GM21528 (cell line): ENCODE data around the gene CSNK1D.

ENCODE experiments used
- ATAC-seq: cut with Tn5 transposase; IDR thresholded peaks from one replicate; pipeline ENCODE4 v1.9.1; 2021; ENCODE audit warnings: mild to moderate bottlenecking, moderate library complexity; ENCODE audit not compliant: unreplicated experiment, low FRiP score

The CSNK1D gene

DNA sequence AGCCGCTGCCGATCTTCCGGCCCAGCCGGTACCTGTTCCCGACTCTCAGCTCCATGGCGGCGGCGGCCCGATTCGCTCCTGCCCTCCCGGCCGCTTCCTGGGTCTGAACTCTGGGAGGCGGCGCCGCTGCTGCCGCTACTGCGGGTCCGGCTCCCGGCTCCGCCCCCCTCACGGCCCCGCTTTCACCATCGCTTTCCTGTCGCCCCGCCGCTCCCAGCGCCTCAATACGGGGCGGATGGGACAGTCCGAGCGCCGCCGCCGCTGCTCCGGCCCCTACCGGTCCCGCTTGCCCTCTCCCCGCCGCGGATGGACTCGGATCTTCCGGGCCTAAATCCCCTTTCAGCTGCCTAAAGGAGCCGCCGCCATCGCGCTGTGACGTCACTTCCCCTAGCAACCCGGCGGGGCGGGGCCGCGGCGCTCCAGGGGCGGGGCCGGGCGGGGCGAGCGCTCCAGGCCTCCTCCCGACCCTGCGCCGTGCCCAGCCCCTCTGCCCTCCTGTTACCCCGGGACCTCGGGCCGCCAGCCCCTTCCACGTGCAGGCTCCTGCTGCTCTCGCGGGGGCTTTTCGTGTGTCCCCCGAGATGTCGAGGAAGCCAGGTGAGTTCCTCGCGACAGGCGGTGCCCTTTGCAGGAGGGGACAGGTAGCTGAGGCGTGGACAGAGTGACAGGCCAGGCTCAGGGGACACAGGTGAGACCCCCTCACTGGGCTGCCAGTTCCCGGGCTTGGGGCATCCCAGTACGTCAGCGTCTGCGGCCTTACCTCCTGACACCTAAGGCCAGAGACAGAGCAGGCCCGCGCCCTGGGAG, at the start of gene CSNK1D:
Gene CSNK1D (minus strand): TSS at position 374 of the 807 bp plus-strand sequence. CDS start 319 bp downstream, at position 55.
- ATAC-seq, result peak; percentile 77

DNA sequence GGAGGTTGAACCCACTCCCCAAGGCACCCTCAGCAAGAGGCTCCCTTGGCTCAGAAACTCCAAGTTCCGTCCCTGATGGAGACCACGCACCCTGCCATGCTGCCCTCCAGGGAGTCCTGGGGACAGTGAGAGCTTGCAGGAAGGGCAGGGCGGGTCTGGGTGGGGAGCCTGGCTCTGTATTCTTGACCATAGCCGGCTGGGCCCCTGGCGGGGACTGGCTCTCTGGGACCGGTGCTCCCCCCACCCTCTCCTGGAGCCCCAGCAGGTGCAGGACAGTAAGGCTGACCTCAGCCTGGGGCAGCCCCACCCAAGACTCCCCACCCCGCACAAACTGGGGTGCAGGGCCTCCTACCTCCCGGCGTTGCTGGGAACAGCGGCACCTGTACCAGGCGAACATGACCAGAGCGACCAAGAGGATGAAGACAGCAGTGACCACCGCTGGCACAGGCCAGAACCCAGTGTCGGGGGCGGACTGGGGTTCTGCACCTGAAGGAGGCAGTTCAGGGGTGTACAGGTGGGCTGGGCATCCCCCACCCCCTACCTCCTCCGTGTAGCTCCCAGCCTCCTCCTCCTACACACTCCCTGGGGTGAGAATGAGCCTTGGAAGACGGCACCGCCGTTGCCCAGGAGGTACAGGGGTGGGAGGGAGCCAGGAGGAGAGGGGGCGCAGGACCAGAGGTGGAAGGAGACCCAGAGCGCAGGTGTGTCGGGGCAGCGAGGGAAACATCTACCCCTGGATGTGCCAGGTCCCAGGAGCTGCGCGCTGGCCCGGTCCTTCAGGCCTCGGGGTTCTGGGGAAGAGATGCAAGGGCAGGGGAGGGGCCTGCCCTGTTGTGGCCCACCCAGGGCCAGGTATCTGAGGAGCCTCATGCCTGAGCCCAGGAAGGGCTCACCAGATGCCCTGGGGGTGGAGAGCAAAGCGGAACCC, 49.3 kb upstream of the CSNK1D start:
- ATAC-seq, result no peak

DNA sequence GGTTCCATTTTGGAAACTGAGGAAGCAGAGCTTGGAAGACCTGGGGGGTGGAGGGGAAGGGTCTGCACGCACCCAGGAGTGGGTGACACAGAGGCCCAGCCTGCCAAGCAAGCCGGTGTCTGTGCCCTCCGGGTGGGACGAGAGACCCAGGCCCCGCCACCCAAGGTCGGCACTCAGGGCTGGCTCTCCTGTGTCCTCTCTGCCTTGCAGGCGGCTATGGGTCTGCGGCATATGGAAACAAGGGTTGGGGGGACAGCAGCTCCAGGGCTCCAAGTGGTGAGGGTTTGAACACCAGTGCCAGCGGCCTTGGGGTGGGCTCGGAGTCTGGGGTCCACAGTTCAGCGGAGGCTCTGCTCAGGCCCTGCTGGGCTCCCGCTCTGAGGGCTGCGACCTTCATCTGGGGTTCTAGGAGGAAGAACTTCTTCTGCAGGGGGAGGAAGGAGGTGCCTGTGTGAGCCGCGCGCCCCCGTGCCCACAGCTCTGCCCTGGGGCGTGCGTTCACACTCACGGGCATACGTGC, 48.5 kb upstream of the CSNK1D start:
- no peak for ATAC-seq

DNA sequence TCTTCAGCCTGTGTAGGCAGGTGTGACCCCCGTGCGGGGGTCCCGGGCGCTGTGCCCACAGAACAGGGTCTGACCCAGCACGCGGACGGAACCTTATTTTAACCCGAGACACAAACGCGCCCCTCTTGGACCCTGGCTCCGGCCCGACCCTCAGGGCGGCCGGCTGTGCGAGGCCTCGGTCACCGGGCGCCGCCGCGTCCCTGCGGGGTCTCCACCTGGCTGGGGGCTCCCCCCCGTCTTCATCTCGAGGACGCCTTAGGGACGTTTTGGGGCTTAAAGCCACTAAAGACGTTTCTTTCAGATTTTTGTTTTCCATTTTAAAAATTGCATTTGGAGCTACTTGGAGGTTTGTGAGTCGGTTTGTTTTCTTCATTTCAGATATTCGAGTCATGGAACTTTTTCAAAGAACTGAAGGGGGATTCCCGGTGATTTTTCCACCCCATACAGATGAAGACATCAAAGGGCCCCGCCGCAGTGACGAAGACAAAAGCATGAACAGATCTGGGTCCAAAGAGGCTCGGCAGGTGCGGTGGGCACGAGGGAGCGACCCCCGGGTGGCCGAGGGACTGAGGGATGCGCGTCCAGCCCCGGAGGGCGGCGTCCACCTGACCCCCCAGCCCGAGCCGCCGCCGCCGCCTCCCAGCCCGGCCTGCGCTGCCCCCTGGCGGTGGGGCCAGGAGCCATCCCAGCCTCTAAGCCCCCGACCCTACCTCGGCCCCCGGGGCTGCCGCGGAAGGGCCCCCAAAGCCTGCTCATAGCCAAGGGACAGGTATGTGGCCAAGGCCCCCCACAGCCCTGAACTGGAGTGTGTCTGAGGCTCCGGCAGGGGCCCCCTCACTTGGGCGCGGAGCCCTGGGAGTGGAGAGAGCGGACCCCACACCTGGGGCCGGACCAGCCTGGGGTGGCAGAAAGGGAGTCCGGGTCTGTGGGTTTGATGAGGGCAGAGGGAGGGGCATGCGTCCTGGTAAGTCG, 47.7 kb upstream of the CSNK1D start:
- ATAC-seq, result no peak

DNA sequence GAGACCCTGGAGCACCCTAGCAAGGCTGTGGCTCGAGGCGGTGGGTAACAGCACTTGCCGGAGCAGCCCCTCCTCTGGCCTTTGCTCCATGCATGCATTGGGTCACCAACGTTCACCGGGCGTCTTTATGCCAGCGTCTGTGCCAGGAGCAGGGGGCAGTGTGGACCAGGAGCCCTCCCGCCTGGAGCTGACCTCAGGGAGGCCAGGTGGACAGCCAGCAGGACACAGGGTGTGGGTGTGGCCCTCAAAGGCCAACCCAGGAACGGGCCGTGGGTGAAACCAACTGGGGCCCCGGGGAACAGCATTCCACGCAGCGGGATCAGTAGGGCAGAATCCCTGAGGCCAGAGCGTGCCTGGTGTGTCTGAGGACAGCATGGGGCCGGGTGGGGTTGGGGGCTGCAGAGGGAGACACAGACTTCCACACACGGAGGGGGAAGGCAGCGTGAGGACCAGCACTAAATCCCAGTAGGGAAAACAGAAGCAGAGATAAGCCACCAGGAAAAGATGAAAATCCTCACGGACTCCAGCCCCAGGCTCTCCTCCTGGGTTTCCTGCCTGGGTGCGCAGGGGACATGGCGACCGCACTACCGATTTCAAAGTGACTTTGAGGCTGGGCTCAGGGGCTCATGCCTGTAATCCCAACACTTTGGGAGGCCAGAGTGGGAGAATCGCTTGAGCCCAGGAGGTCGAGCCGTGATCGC, 46.8 kb upstream of the CSNK1D start:
- ATAC-seq, result no peak

DNA sequence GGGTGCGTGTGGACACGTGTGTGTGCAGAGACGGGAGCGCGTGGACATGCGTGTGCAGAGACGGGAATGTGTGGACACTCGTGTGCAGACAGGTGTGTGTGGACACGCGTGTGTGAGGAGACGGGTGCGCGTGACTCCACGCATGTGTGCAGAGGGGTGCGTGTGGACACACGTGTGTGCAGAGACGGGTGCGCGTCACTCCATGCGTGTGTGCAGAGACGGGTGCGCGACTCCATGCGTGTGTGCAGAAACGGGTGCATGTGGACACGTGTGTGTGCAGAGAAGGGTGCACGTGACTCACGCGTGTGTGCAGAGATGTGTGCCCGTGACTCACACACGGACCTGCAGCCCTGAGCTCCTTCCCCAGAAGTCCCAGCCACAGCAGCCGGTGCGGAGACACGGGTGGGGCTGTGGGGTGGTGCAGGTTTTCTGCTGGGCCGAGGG, 46.1 kb upstream of the CSNK1D start:
- no peak for ATAC-seq

DNA sequence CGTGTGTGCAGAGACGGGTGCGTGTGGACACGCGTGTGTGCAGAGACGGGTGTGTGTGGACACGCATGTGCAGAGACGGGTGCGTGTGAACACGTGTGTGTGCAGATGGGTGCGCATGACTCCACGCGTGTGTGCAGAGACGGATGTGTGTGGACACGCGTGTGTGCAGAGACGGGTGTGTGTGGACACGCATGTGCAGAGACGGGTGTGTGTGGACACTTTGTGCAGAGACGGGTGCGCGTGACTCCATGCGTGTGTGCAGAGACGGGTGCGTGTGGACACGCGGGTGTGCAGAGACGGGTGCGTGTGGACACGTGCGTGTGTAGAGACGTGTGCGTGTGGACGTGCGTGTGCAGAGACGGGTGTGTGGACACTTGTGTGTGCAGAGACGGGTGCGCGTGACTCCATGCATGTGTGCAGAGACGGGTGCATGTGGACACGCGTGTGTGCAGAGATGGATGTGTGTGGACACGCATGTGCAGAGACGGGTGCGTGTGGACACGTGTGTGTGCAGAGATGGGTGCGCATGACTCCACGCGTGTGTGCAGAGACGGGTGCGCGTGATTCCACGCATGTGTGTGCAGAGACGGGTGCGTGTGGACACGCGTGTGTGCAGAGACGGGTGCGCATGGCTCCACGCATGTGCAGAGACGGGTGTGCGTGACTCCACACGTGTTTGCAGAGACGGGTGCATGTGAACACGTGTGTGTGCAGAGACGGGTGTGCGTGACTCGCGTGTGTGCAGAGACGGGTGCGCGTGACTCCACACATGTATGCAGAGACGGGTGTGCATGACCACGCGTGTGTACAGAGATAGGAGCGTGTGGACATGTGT, 45.5 kb upstream of the CSNK1D start:
- no peak for ATAC-seq

DNA sequence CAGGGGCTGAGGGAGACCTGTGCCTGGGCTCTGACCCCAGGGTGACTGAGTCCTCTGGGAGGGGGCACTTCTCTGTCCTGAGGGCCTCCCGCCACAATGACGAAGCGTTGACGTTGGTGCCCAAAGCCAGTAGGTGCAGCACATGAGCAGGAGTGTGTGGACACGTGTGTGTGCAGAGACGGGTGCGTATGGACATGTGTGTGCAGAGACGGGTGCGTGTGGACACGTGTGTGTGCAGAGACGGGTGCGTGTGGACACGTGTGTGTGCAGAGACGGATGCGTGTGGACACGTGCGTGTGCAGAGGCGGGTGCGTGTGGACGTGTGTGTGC, 44.6 kb upstream of the CSNK1D start:
- no peak for ATAC-seq

DNA sequence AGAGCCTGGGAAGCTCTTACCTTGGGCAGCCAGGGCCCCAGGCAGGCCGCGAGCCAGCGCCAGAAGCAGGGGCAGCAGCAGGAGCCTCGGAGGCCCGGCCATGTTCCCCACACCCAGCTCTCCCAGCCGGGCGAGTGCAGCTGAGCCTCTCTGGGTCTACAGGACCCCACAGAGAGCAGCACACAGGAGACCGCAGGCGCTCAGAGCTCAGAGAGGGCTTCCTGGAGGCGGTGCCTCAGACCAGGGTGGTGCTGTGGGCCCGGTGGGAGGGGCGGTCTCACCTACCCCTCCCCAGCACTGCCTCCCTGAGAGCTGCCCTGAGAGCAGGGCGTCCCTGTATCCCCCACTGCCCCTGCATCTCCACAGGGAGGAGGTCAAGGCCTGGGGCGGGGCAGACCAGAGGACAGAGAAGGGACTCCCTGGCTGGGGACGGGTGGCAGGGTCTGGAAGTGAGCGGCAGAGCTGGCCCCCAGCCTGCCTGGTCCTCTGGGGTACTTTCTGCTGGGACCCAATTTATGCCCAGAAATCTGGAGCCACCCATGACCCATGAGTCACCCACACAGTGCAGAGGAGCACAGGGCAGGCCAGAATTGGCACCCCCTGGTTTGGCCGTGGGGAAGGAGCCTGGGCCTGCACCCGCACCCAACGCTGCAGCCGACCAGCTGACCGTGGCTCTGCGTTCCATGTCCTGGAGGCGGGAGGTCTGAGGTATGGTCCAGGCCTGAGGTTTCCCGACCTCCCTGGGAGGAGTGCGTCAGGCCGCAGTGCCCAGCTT, 44.1 kb upstream of the CSNK1D start, which contains the start of gene CD7:
Gene CD7 (minus strand): TSS at position 215 of the 775 bp plus-strand sequence. CDS start 113 bp downstream, at position 102.
- ATAC-seq, result no peak

DNA sequence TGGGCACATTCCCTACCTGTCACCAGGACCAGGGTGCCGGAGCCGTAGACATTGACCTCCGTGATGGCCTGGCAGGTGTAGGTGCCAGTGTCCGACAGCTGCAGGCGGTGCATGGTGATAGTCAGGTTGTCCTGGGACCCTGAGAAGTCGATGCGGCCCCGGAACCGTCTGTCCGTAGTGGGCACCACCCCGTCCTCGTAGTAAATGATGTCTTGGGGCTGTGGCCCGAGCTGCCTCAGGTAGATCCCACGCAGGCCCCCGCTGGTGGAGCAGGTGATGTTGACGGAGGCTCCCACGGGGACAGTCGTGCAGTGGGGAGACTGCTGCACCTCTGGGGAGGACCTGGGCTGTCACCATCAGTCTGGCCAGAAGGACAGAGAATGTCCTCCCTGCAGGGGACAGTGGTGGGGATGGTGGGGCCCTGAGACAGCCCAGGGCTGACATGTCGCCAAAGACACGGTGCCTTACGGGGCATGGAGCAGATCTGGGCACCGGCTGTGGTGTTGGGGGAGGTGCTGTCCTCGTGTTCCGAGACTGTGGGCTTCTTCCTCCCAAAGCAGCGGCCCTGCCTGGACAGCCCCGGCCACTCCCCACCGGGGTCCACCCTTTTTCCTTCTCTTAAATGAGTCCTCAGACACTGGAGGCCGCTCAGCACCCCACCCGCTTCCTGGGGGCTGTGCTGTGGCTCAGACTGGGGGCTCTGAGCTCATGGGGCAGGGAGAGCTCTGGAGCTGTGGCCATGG, 43.3 kb upstream of the CSNK1D start:
- ATAC-seq, result no peak

DNA sequence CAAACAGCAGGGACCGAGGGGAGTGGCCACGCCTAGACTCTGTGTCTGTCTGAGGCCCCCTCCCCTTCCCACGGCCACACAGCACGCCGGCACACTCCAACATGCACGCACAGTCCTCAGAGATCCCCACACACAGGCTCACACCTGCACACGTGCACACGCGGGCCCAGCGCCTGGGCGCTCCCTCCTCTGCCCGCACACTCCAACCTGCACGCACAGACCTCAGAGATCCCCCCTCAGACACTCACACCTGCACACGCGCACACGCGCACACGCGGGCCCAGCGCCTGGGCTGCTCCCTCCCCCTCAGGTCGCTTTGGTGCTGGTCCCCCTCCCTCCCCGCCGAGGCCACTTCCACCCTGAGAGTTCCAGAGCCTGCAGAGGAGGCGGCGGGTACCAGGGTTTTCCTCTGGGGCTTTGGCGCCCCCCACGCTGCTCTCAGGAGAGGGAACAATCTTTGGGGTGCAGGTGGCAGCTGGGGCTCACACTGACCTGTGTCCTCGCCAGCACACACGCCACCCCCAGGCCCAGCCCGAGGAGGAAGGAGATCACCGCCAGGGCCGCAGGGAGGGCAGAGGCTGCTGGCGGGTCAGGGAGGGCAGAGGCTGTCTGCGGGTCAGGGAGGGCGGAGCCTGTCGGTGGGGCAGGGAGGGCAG, 42.3 kb upstream of the CSNK1D start:
- ATAC-seq, result no peak

DNA sequence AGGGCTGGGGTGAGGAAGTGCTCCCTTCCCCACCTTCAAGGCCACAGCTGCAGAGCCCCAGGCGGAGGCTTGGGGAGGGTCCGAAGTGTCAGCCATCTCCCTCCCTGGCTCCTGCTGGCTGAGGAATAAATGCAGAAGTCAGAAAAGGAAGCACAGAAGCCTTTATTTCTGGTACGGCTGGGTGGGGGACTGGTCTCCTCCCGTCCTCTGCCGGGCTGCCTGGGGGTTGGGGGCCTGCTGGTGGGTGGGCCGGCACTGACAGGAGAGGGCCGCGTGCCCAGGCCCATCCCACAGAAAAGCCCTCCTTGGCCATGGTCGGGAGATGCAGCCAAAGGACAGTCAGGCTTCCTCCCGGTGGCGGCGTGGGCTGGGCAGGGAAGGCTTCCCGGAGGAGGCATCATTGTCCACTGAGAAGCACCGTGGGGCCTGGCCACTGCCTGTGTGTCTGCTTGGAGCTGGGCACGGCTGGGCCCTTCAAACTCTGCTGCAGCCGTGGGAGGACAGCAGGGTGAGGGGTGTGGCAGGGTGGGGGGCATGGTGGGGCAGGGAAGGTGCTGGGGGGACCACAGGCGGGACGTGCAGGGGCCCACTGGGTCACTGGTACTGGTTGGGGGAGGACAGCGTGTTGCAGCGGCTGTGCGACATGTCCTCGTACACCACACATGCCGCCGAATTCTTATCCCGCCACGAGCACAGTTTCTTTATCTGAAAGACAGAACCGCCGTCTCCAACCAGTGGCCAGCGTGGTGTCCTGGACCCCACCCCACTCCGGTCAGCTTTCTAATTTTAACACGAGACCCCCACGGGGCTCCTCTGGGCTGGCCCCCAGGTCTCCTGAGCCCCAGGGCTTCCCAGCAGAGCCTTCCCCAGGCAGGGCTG, 41.5 kb upstream of the CSNK1D start:
- no peak for ATAC-seq

DNA sequence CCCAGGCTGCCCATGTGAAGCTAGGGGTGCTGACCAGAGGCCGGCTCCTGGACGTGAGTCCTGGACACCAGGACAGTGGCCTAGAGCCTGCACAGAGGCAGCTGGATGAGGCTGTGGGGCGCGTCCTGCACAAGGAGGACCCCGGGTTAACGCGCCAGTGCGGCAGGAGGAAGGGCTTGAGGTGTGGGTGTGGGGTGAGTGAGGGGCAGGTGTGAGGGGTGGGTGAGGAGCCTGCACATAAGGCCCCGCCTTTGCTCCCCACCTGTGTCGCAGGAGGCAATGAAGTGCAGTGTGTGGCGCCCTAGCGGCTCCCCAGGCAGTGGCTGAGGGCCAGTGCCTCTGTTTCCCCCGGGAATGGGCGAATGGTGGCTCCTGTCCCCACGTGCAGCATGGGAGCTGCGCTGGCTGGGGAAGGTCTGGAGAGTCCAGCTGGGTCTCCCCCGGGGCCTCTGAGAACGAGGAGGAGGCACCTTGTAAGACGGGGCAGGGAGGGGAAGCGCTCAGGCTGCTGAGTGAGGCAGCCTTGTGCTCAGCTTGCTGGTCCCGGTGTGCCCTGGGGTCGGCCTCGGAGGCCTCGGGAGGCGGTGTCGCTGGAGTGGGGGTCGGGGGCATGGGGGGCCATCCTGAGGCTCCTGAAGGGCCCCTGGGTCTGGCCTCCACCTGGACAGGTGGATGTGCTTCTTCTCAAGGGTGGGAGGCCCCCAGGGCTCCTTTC, 40.7 kb upstream of the CSNK1D start:
- no peak for ATAC-seq

DNA sequence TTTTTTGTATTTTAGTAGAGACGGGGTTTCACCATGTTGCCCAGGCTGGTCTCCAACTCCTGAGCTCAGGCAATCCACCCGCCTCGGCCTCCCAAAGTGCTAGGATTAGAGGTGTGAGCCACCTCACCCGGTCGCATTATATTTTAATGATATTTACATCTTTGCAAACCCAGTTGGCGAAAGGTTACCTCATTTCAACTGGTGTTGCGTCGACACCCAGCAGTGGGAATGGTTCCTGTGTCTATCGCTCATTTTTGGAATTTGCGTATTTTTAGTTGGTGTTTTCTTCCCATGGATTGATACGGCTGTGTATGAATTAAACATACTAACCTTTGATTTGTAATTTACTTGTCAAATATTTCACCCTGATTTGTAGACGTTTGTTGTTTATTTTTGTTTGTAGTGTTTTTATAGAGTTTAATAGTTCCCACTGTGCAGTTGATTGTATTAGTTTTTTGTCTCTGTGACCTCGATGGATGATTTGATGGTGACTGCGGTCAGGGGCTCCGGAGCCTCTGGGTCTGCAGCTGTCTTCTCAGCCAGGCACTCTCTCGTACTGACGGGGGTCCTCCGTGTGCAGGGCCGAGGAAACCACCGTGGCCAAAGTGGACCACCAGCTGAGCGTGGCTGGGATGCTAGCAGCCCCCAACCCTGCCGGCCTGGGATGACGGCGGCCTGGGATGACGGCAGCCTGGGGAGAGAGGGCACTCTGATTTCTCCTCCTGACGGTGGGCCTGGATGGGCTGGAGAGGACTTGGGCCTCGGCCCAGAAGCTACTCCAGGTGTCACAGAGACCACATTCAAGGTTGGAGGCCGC, 39.9 kb upstream of the CSNK1D start:
- no peak for ATAC-seq
